HG02981 (cell line): Measurements from ENCODE around the gene ABHD8.
"Not testable (repeated sequence)": the region's sequence is repeated elsewhere in the genome, so short reads cannot be mapped to it uniquely, and the experiment has no call there.

Experiments used
- ATAC-seq: cut with Tn5 transposase; IDR thresholded peaks from one replicate; pipeline ENCODE4 v1.9.1; 2021; ENCODE audit warnings: mild to moderate bottlenecking, moderate library complexity; ENCODE audit not compliant: unreplicated experiment

Gene ABHD8

DNA sequence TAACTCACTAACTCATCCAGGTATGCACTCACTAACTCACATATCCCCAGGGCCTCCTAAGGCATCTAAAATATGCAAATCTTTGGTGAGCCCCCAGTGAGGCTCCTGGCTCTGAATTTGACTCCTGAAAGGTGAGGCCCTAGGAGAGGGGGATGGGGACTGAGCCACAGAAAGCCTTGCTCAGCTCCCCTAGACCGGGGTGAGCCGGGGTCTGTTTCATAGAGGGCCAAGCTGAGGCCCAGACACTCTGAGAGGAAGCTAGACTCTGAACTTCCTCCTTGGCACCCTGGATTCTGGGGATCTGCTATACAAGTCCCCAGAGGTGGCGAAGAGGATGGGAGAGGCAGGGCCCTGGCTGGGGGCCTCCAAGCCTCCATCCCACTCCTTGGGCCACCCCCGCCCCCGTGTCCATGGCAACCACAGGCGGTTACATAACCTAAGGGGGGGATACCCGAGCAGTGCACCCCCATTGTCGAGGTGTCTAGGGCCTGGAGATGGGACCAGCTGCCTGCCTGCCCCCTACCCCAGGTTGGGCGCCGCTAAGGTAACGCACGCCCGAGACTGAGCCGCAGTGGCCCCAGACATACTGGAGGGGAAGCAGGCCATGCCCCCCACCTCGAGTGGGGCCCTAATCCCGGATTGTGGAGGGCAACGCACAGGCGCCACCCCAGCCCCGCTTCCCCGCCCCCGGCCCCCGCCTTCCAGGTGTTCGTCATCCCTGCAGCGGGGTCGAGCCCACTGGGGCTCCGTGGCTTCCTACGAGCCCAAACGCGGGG, 646 bp downstream of the ABHD8 start:
- ATAC-seq = no peak

- no peak for ATAC-seq
Measured at GRCh38 chr19:17300992-17301619, 2.1 kb downstream of the ABHD8 start.

GRCh38 chr19:17296976-17297375, 6.2 kb downstream of the ABHD8 start:
- no peak for ATAC-seq

- no peak for ATAC-seq
Measured at GRCh38 chr19:17296273-17296672, 7.0 kb downstream of the ABHD8 start.

GRCh38 chr19:17295551-17295950, 7.7 kb downstream of the ABHD8 start:
- ATAC-seq = not testable (repeated sequence)

GRCh38 chr19:17294051-17294891, 9.0 kb downstream of the ABHD8 start:
- ATAC-seq = no peak

GRCh38 chr19:17293605-17294004, 9.6 kb downstream of the ABHD8 start:
- ATAC-seq = no peak

DNA sequence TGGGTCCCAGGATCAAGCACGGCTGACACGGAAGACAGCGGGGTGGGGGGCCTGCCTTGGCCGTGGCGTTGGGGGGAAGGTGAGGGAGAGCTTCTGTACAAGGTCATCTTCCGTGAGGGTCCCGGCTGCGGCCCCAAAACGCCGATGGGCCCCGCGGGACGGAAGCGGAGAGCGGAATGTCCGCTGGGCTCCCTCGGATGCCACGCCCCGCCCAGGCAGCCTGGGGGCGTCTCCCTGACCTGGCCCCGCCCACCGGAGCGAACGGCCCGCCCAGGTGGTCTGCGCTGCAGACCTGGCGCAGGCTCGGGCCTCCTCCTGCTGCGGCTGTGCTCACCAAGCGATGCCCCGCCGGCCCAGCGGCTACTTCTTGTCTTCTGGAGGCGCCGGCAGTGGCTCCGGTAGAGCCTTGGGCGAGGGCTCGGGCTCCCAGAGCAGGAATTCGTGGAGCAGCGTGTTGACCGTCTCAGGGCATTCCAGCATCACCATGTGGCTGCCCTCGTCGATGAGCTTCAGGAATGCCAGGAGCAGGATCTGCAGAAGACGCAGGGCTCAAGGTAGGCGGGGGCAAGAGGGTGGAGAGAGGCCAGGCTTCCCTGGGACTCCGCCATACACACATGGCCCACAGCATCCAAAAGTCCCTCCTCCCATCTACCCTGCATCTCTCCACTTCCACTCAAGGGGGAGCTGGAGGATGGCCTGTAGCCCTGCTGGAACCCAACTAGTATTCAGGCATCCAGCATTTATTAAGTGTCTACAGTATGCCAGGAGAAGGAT, 10.7 kb downstream of the ABHD8 start:
- peak; percentile 73 for ATAC-seq

- no peak for ATAC-seq
Measured at GRCh38 chr19:17289489-17289888, 13.7 kb downstream of the ABHD8 start.

- no peak for ATAC-seq
Measured at GRCh38 chr19:17286752-17287151, 16.5 kb downstream of the ABHD8 start.

GRCh38 chr19:17286263-17286662, 17.0 kb downstream of the ABHD8 start:
- no peak for ATAC-seq

GRCh38 chr19:17285415-17286135, 17.6 kb downstream of the ABHD8 start:
- ATAC-seq = no peak

GRCh38 chr19:17283504-17283996, 19.7 kb downstream of the ABHD8 start:
- ATAC-seq = no peak

GRCh38 chr19:17282488-17283125, 20.6 kb downstream of the ABHD8 start:
- peak; percentile 70 for ATAC-seq

- ATAC-seq = no peak
Measured at GRCh38 chr19:17281391-17282304, 21.6 kb downstream of the ABHD8 start, which contains the start of gene ANKLE1. TSS of gene ANKLE1 (plus strand) at chr19:17281901. CDS start at chr19:17281921, 20 bp downstream.

DNA sequence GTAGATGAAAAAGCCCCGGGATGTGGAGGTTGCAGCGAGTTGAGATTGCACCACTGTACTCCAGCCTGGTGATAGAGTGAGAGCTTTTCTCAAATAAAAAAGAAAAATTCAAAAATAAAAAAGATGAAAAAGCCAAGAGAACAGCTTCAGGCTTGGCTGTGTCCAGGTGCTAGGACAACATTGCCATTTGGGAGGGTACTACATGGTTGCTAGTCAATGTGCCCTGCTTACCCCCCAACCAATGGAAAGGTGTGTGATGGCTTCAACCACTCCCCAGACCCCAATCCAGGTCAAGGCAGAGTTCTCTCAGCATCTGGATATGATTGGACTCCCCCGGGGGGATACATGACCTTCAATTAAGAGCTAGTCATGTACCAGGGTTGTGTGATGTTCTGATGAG, 23.8 kb downstream of the ABHD8 start:
- ATAC-seq = no peak

DNA sequence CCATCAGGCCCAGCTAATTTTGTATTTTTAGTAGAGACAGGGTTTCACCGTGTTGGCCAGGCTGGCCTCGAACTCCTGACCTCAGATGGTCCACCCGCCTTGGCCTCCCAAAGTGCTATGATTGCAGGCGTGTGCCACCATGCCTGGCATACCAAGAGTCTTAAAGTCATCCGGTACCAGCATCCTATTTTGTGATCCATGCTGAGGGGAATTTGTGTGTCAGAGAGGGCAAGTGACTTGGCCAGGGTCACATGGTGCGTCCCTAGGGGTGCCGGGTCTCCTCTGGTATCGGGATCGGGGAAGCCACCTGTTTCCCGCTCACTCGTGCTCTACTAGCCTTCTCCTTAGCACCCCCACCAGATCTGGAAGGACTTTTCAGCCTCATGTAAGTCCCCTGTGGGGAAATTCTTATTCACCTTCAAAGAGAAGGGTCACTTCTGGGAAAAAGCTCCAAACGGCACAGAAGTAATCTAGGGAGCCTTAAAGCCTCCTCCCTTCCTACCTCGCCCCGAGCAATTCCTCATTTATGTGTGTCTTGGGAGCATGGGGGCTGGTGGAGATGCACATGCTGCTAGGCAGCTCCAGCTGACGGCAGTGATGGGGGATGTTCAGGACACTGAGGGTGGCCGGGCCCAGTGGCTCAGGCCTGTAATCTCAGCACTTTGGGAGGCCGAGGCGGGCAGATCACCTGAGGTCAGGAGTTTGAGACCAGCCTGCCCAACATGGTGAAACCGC, 27.6 kb downstream of the ABHD8 start:
- ATAC-seq = no peak

DNA sequence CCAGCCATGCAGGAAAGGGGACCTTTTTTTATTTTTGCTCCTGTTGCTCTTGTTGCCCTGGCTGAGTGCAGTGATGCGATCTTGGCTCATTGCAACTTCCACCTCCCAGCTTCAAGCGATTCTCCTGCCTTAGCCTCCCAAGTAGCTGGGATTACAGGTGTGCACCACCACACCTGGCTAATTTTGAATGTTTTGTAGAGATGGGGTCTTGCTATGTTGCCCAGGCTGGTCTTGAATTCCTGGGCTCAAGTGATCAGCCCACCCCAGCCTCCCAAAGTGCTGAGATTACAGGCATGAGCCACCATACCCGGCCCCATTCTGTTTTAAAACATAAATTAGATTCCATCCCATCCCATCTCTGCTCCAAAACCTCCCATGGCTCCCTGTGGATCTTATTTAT, 28.3 kb downstream of the ABHD8 start:
- ATAC-seq = not testable (repeated sequence)
